OCI-LY1 (cell line): ENCODE measurements around the gene KANTR.
A peak's percentile ranks its signal among the peaks of the same experiment; 100 is the strongest.

ENCODE experiments used
- H2AFZ ChIP-seq: fragments of 200-600 bp; sonication (generic), shearing (Covaris generic); 2 replicates; pipeline ENCODE4 v1.6.0; 2014; ENCODE audit warnings: antibody characterized with exemption, mild to moderate bottlenecking, low read length
- H3F3A ChIP-seq: fragments of 200-600 bp; sonication (generic), shearing (Covaris generic); 2 replicates; pipeline ENCODE4 v1.6.0; 2014; ENCODE audit warnings: mild to moderate bottlenecking, antibody characterized with exemption, low read length, moderate library complexity; ENCODE audit not compliant: insufficient read depth
- H3K27ac ChIP-seq: fragments of 200-600 bp; sonication (generic); 2 replicates; pipeline ENCODE4 v1.5.1; 2014; ENCODE audit warnings: low read length, mixed run types, mild to moderate bottlenecking, low read depth; ENCODE audit not compliant: poor library complexity, severe bottlenecking
- H3K27me3 ChIP-seq: fragments of 200-600 bp; sonication (generic); 2 replicates; pipeline ENCODE4 v1.6.0; 2014; ENCODE audit warnings: antibody characterized with exemption, mild to moderate bottlenecking, low read length, moderate library complexity; ENCODE audit not compliant: insufficient read depth
- H3K36me3 ChIP-seq: fragments of 200-600 bp; sonication (generic); 2 replicates; pipeline ENCODE4 v1.6.1; 2014; ENCODE audit warnings: mild to moderate bottlenecking, antibody characterized with exemption, low read length, moderate library complexity, mixed read lengths; ENCODE audit not compliant: insufficient read depth
- H3K4me1 ChIP-seq: fragments of 200-600 bp; sonication (generic); 2 replicates; pipeline ENCODE4 v1.5.1; 2014; ENCODE audit warnings: mild to moderate bottlenecking, low read length, moderate library complexity; ENCODE audit not compliant: insufficient read depth, severe bottlenecking
- H3K4me2 ChIP-seq: fragments of 200-600 bp; sonication (generic), shearing (Covaris generic); 2 replicates; pipeline ENCODE4 v1.6.1; 2014; ENCODE audit warnings: low read length
- H3K4me3 ChIP-seq: fragments of 200-600 bp; sonication (generic); 2 replicates; pipeline ENCODE4 v1.5.1; 2014; ENCODE audit warnings: low read length, low read depth, mild to moderate bottlenecking, mixed read lengths; ENCODE audit not compliant: poor library complexity, severe bottlenecking
- H3K79me2 ChIP-seq: fragments of 200-600 bp; shearing (Covaris generic); 2 replicates; pipeline ENCODE4 v1.6.1; 2016; ENCODE audit warnings: mixed run types, low read length, mixed read lengths; ENCODE audit not compliant: insufficient read depth
- H3K9ac ChIP-seq: fragments of 200-600 bp; sonication (generic), shearing (Covaris generic); 2 replicates; pipeline ENCODE4 v1.6.1; 2014; ENCODE audit warnings: mild to moderate bottlenecking, low read length, mixed read lengths
- H3K9me2 ChIP-seq: fragments of 200-600 bp; sonication (generic), shearing (Covaris generic); 2 replicates; pipeline ENCODE4 v1.6.1; 2014; ENCODE audit warnings: low read depth, mild to moderate bottlenecking, low read length, mixed read lengths
- H3K9me3 ChIP-seq: fragments of 200-600 bp; shearing (Covaris generic); 2 replicates; pipeline ENCODE4 v1.6.1; 2014; ENCODE audit warnings: low read length, mixed read lengths
- H4K20me1 ChIP-seq: fragments of 200-600 bp; sonication (generic), shearing (Covaris generic); 2 replicates; pipeline ENCODE4 v1.6.0; 2016; ENCODE audit warnings: mild to moderate bottlenecking, low read length; ENCODE audit not compliant: insufficient read depth
- CTCF ChIP-seq: fragments of 200-600 bp; sonication (generic), shearing (Covaris generic); IDR thresholded peaks from 2 replicates; pipeline ENCODE4 v1.5.1; 2017; ENCODE audit warnings: mild to moderate bottlenecking, antibody characterized with exemption, low read length, moderate library complexity, mixed read lengths
- EZH2 ChIP-seq: fragments of 200-600 bp; sonication (generic), shearing (Covaris generic); IDR thresholded peaks from 2 replicates; pipeline ENCODE4 v1.8.0; 2017; ENCODE audit warnings: borderline replicate concordance, mixed run types, mild to moderate bottlenecking, antibody characterized with exemption, low read length, moderate library complexity, mixed read lengths

The KANTR gene

GRCh38 chrX:53089925-53090324 is 4.0 kb upstream of the KANTR start:
- no peaks in the 10 kb centered on the region for H3K79me2 ChIP-seq
- no peaks in the 10 kb centered on the region for H3K9me3 ChIP-seq
- peaks cover 25% of the 10 kb centered on the region for H3K36me3 ChIP-seq
- no peaks in the 10 kb centered on the region for H3K9me2 ChIP-seq
- TF ChIP-seq EZH2 = no peak
- TF ChIP-seq CTCF = no peak
- H3K4me1 ChIP-seq = peaks cover 34% of the 10 kb centered on the region
- H3F3A ChIP-seq = no peaks in the 10 kb centered on the region
- no peak overlapping the region for H2AFZ ChIP-seq
- no peak overlapping the region for H3K4me2 ChIP-seq
- no peak overlapping the region for H3K4me3 ChIP-seq
- no peak overlapping the region for H3K9ac ChIP-seq
- H4K20me1 ChIP-seq = no peaks in the 10 kb centered on the region
- H3K27ac ChIP-seq = no peak overlapping the region
- H3K27me3 ChIP-seq = no peaks in the 10 kb centered on the region

GRCh38 chrX:53091354-53091753 is 2.6 kb upstream of the KANTR start:
- Histone ChIP-seq H3K9me2 (no peaks in the 10 kb centered on the region), H3K4me1 (peaks cover 40% of the 10 kb centered on the region), H3K36me3 (peaks cover 11% of the 10 kb centered on the region; the same call in 1 of the 2 replicates), H3K27me3 (no peaks in the 10 kb centered on the region), H3F3A (no peaks in the 10 kb centered on the region), H2AFZ (no peak overlapping the region), H3K27ac (no peak overlapping the region), H3K9me3 (no peaks in the 10 kb centered on the region), H3K9ac (no peak overlapping the region), H3K79me2 (0 out of 2 replicates have a peak, but pooled peaks cover 4% of the 10 kb centered on the region), H4K20me1 (no peaks in the 10 kb centered on the region), H3K4me2 (no peak overlapping the region), H3K4me3 (no peak overlapping the region)
- TF ChIP-seq CTCF = no peak

- Histone ChIP-seq H3K9me3 (no peaks in the 10 kb centered on the region), H4K20me1 (no peaks in the 10 kb centered on the region), H3K79me2 (0 out of 2 replicates have a peak, but pooled peaks cover 4% of the 10 kb centered on the region), H3K4me1 (peaks cover 26% of the 10 kb centered on the region), H3K4me3 (peak overlapping the region; percentile 87), H3K4me2 (peak overlapping the region; percentile 89), H3K27me3 (no peaks in the 10 kb centered on the region), H3K27ac (peak overlapping the region; percentile 84), H3K9me2 (no peaks in the 10 kb centered on the region), H2AFZ (peak overlapping the region; percentile 16; the same call in 1 of the 2 replicates), H3K9ac (peak overlapping the region; percentile 83), H3K36me3 (peaks cover 2% of the 10 kb centered on the region; the same call in 1 of the 2 replicates), H3F3A (no peaks in the 10 kb centered on the region)
- peak; percentile 65 for TF ChIP-seq CTCF
- TF ChIP-seq EZH2 = no peak
Measured at GRCh38 chrX:53093177-53093655, 726 bp upstream of the KANTR start.
